H1 (cell line): ENCODE measurements around the gene PIP5K1B. TPM values are rescaled to one million over a fixed set of nuclear protein-coding genes. Genes with fewer than 3 reads are reported as not detected.

Experiments
- CTCF ChIA-PET: fragments of 300-600 bp; sonication (Branson Sonifier 250); formaldehyde crosslinking; loops from one replicate; lab custom pipeline; 2021; ENCODE audit not compliant: partially characterized antibody; lab: Charles Lee
- POLR2A ChIA-PET: fragments of 300-600 bp; sonication (Branson Sonifier 250); formaldehyde crosslinking; loops from one replicate; lab custom pipeline; 2021; ENCODE audit warnings: inconsistent platforms; ENCODE audit not compliant: partially characterized antibody; lab: Charles Lee
- DNase-seq, 2 experiments: peaks; one replicate each; pipeline versions ENCODE4 v3.0.0 to v3.0.0-alpha.2; 2010 to 2022; ENCODE audit warnings: low spot score in 2 of 2, low read depth in 1 of 2, mixed read lengths in 1 of 2
- FAIRE-seq: peaks from 2 replicates; lab custom pipeline; 2011; peaks lifted over from hg19 to GRCh38; lab: Jason Lieb, UNC
- H2AFZ ChIP-seq: 2 replicates; pipeline ENCODE4 v1.8.1; 2012; ENCODE audit warnings: low read length, inconsistent platforms
- H2AK5ac ChIP-seq: 2 replicates; pipeline ENCODE4 v1.6.1; 2013; ENCODE audit warnings: low read depth, low read length
- H2BK120ac ChIP-seq: replicated peaks from 2 replicates; pipeline ENCODE3; 2013; ENCODE audit warnings: low read depth, low read length, inconsistent platforms
- H2BK12ac ChIP-seq: 2 replicates; pipeline ENCODE4 v1.6.1; 2013; ENCODE audit warnings: low read depth, low read length
- H2BK15ac ChIP-seq: 2 replicates; pipeline ENCODE4 v1.6.1; 2013; ENCODE audit warnings: low read length
- H2BK20ac ChIP-seq: 2 replicates; pipeline ENCODE4 v1.6.1; 2013; ENCODE audit warnings: low read length
- H2BK5ac ChIP-seq: 2 replicates; pipeline ENCODE4 v1.6.1; 2013; ENCODE audit warnings: low read depth, low read length
- H3K14ac ChIP-seq: 2 replicates; pipeline ENCODE4 v1.6.1; 2013; ENCODE audit warnings: inconsistent platforms; ENCODE audit not compliant: insufficient read length
- H3K18ac ChIP-seq: 2 replicates; pipeline ENCODE4 v1.6.1; 2013; ENCODE audit warnings: low read length; ENCODE audit errors: extremely low read depth
- H3K23ac ChIP-seq: 2 replicates; pipeline ENCODE4 v1.6.1; 2013; ENCODE audit warnings: inconsistent platforms; ENCODE audit not compliant: insufficient read length
- H3K23me2 ChIP-seq: 2 replicates; pipeline ENCODE4 v1.6.1; 2013; ENCODE audit warnings: low read depth, low read length
- H3K27ac ChIP-seq: 2 replicates; pipeline ENCODE4 v1.6.1; 2011; ENCODE audit warnings: low read depth, low read length, inconsistent platforms
- H3K27me3 ChIP-seq, 4 experiments: replicated peaks in 1 of 4; 1 replicate in 1 of 4; 2 replicates in 3 of 4; pipeline versions ENCODE4 v1.6.1 to v1.8.1; 2011 to 2013; ENCODE audit warnings: low read length in 3 of 4, mild to moderate bottlenecking in 3 of 4, inconsistent platforms in 2 of 4, mixed read lengths in 2 of 4, moderate library complexity in 1 of 4; ENCODE audit not compliant: control insufficient read depth in 3 of 4, insufficient read depth in 3 of 4; ENCODE audit errors: extremely low read depth in 1 of 4
- H3K36me3 ChIP-seq, 4 experiments: 2 replicates each; pipeline versions ENCODE4 v1.6.1 to v1.8.1; 2011 to 2013; ENCODE audit warnings: mild to moderate bottlenecking in 4 of 4, low read length in 3 of 4, moderate library complexity in 2 of 4, control low read depth in 1 of 4, inconsistent platforms in 1 of 4; ENCODE audit not compliant: insufficient read depth in 4 of 4, control insufficient read depth in 2 of 4
- H3K4ac ChIP-seq: replicated peaks from 2 replicates; pipeline ENCODE3; 2013; ENCODE audit warnings: low read length, low read depth, mixed read lengths, inconsistent platforms; ENCODE audit not compliant: insufficient read length
- H3K4me1 ChIP-seq, 4 experiments: replicated peaks in 1 of 4; 1 replicate in 1 of 4; 2 replicates in 3 of 4; pipeline versions ENCODE4 v1.6.1 to v1.8.1; 2011 to 2013; ENCODE audit warnings: low read length in 3 of 4, inconsistent platforms in 2 of 4, mixed read lengths in 1 of 4; ENCODE audit not compliant: insufficient read depth in 4 of 4, control insufficient read depth in 3 of 4
- H3K4me2 ChIP-seq, 2 experiments: 2 replicates each; pipeline versions ENCODE4 v1.6.1 to v1.8.1; 2011 to 2013; ENCODE audit warnings: low read depth in 2 of 2, low read length in 2 of 2, control low read depth in 1 of 2, inconsistent platforms in 1 of 2, mild to moderate bottlenecking in 1 of 2; ENCODE audit not compliant: insufficient read depth in 1 of 2
- H3K4me3 ChIP-seq, 4 experiments: fragments of 200-600, 300-600 bp in 1 of 4; sonication (generic), shearing (Covaris generic), sonication (Bioruptor Twin) in 1 of 4; 2 replicates each; pipeline versions ENCODE4 v1.5.1 to v1.8.1; 2011 to 2016; ENCODE audit warnings: low read length in 4 of 4, low read depth in 3 of 4, control low read depth in 2 of 4, inconsistent platforms in 2 of 4, mild to moderate bottlenecking in 2 of 4, mixed read lengths in 1 of 4, moderate library complexity in 1 of 4; ENCODE audit not compliant: insufficient read depth in 2 of 4; ENCODE audit errors: extremely low read depth in 1 of 4
- H3K56ac ChIP-seq: replicated peaks from 2 replicates; pipeline ENCODE3; 2013; ENCODE audit warnings: low read depth, mild to moderate bottlenecking, mixed read lengths, low read length, inconsistent platforms; ENCODE audit not compliant: insufficient read length
- H3K79me1 ChIP-seq: 2 replicates; pipeline ENCODE4 v1.6.1; 2013; ENCODE audit warnings: low read depth, low read length, control low read depth
- H3K79me2 ChIP-seq, 2 experiments: 2 replicates each; pipeline versions ENCODE4 v1.6.1 to v1.8.1; 2012 to 2013; ENCODE audit warnings: low read length in 2 of 2, mild to moderate bottlenecking in 2 of 2, inconsistent platforms in 1 of 2; ENCODE audit not compliant: insufficient read depth in 2 of 2, control insufficient read depth in 1 of 2
- H3K9ac ChIP-seq, 4 experiments: replicated peaks in 1 of 4; 1 replicate in 1 of 4; 2 replicates in 3 of 4; pipeline versions ENCODE4 v1.6.1 to v1.8.1; 2011 to 2013; ENCODE audit warnings: low read depth in 3 of 4, low read length in 3 of 4, control low read depth in 2 of 4, mild to moderate bottlenecking in 2 of 4, moderate library complexity in 2 of 4, inconsistent platforms in 1 of 4; ENCODE audit errors: extremely low read depth in 1 of 4
- H3K9me3 ChIP-seq, 2 experiments: 2 replicates each; pipeline versions ENCODE4 v1.6.1 to v1.8.1; 2012 to 2013; ENCODE audit warnings: mild to moderate bottlenecking in 2 of 2, moderate library complexity in 2 of 2, control low read depth in 1 of 2, inconsistent platforms in 1 of 2, low read depth in 1 of 2, low read length in 1 of 2, mixed read lengths in 1 of 2; ENCODE audit not compliant: insufficient read depth in 2 of 2
- H4K20me1 ChIP-seq, 2 experiments: replicated peaks in 1 of 2; 2 replicates each; pipeline versions ENCODE3 to v1.8.1; 2011 to 2013; ENCODE audit warnings: inconsistent platforms in 2 of 2, low read length in 2 of 2, mild to moderate bottlenecking in 1 of 2; ENCODE audit not compliant: insufficient read depth in 2 of 2, control insufficient read depth in 1 of 2
- H4K5ac ChIP-seq: 2 replicates; pipeline ENCODE4 v1.6.1; 2013; ENCODE audit warnings: low read length, low read depth, mixed read lengths, inconsistent platforms; ENCODE audit not compliant: insufficient read length
- H4K8ac ChIP-seq: 2 replicates; pipeline ENCODE4 v1.8.0; 2013; ENCODE audit warnings: mild to moderate bottlenecking, moderate library complexity, low read length, inconsistent platforms; ENCODE audit not compliant: insufficient read depth; ENCODE audit errors: extremely low read depth
- H4K91ac ChIP-seq: replicated peaks from 2 replicates; pipeline ENCODE3; 2013; ENCODE audit warnings: low read length, mixed read lengths, inconsistent platforms; ENCODE audit not compliant: insufficient read length
- BCL11A ChIP-seq, 2 experiments: IDR thresholded peaks; one replicate each; pipeline ENCODE4 v1.6.1; 2011; ENCODE audit warnings: low read depth in 2 of 2, low read length in 2 of 2, mild to moderate bottlenecking in 2 of 2
- GTF2F1 ChIP-seq: IDR thresholded peaks from 2 replicates; pipeline ENCODE4 v1.6.1; 2012; ENCODE audit warnings: low read depth, low read length, improper control_type of control experiment, borderline replicate concordance
- HDAC6 ChIP-seq: IDR thresholded peaks from one replicate; pipeline ENCODE4 v1.7.1; 2012; ENCODE audit warnings: low read depth, mild to moderate bottlenecking, inconsistent platforms, low read length, moderate library complexity
- KDM1A ChIP-seq: fragments of 200-600, 300-600 bp; sonication (generic); IDR thresholded peaks from 2 replicates; pipeline ENCODE4 v1.7.1; 2016; ENCODE audit warnings: mild to moderate bottlenecking, low read length, borderline replicate concordance
- KDM5A ChIP-seq: fragments of 200-600 bp; IDR thresholded peaks from 2 replicates; pipeline ENCODE4 v1.7.1; 2012; ENCODE audit warnings: mild to moderate bottlenecking, low read length, inconsistent platforms, mixed read lengths
- PHF8 ChIP-seq: fragments of 200-600 bp; sonication (generic); conservative IDR thresholded peaks from 2 replicates; pipeline ENCODE4 v1.7.1; 2012; ENCODE audit warnings: low read depth, mild to moderate bottlenecking, inconsistent platforms, low read length, moderate library complexity
- POLR2A ChIP-seq, 2 experiments: IDR thresholded peaks; 1 replicate in 1 of 2; 2 replicates in 1 of 2; pipeline ENCODE4 v1.6.1; 2011; ENCODE audit warnings: low read depth in 2 of 2, low read length in 2 of 2, mild to moderate bottlenecking in 2 of 2; ENCODE audit errors: control extremely low read depth in 1 of 2
- POLR2AphosphoS5 ChIP-seq: IDR thresholded peaks from 2 replicates; pipeline ENCODE4 v1.6.1; 2011; ENCODE audit warnings: low read depth, low read length
- POU5F1 ChIP-seq: IDR thresholded peaks from 2 replicates; pipeline ENCODE4 v1.6.1; 2011; ENCODE audit warnings: low read depth, mild to moderate bottlenecking, low read length, moderate library complexity
- RXRA ChIP-seq: IDR thresholded peaks from 2 replicates; pipeline ENCODE4 v1.6.1; 2011; ENCODE audit warnings: low read depth, mild to moderate bottlenecking, low read length, moderate library complexity; ENCODE audit not compliant: insufficient read depth
- TCF12 ChIP-seq: IDR thresholded peaks from 2 replicates; pipeline ENCODE4 v1.6.1; 2011; ENCODE audit warnings: low read depth, mild to moderate bottlenecking, low read length
- polyA plus RNA-seq, 7 experiments: library from polyadenylated mRNA; depleted of rRNA in 3 of 7; stranded (reverse) in 5 of 7; unstranded in 2 of 7; fragments of >200 nt in 5 of 7; fragments of 200-250 nt in 2 of 7; gene quantifications; 1 replicate in 5 of 7; 2 replicates in 1 of 7; 4 replicates in 1 of 7; pipeline versions ENCODE4 v1.2.1 to v1.2.3, GENCODE V29; 2011 to 2013; ENCODE audit warnings: missing spikeins in 2 of 7, mixed read lengths in 2 of 7
- total RNA-seq: library from RNA; stranded (reverse); fragmentation: NEBNext Ultra II Directional; extraction: Animal tissue kit (Norgen Biotek cat#: 25700); gene quantifications from 2 replicates; pipeline ENCODE4 v1.2.1, GENCODE V29; 2021
- TF ChIP-seq, protein P1 (sequence below): IDR thresholded peaks from 2 replicates; pipeline ENCODE4 v1.6.1; 2011; ENCODE audit warnings: low read depth, mild to moderate bottlenecking, low read length; ENCODE audit not compliant: insufficient read depth
- TF ChIP-seq, protein P2 (sequence below), 3 experiments: IDR thresholded peaks; 1 replicate in 2 of 3; 2 replicates in 1 of 3; pipeline versions ENCODE4 v1.5.1 to v1.6.1; 2011; ENCODE audit warnings: low read length in 3 of 3, mild to moderate bottlenecking in 3 of 3, inconsistent platforms in 2 of 3, low read depth in 1 of 3, moderate library complexity in 1 of 3; ENCODE audit not compliant: insufficient read depth in 1 of 3; ENCODE audit errors: control extremely low read depth in 1 of 3

PIP5K1B gene
- total and polyA plus RNA-seq, 2 of the 8 experiments (the other 6 are each of a cell fraction or from before 2014, with no cell fraction given): 4.7 to 7.7 TPM

DNA sequence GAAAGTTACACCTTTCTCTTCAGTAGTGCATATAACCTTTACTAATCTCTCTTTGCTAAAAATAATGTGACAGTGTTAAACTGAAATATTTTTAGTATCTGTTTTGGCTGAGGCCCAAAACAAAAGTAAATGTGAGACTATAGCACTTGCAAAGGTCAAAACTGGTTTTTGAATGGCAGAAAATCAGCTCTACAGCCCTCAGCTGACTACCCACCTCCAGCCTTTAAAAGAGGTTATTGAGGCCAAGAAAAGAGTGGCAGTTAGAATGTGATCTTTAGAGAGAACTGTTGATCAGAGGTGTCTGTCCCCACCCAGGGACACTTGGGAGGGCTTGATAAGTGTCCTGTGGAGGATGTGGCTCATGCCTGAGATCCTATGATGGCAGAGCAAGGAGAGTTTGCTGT, 278.0 kb downstream of the PIP5K1B start:
- no peak overlapping the region for H3K18ac ChIP-seq
- H4K5ac ChIP-seq: no peak overlapping the region
- H3K4ac ChIP-seq: no peak overlapping the region
- H3K9ac ChIP-seq: no peak overlapping the region
- no peaks in the 10 kb centered on the region for H3K79me1 ChIP-seq
- no peak overlapping the region for H3K4me3 ChIP-seq
- no peaks in the 10 kb centered on the region for H3K9me3 ChIP-seq
- TF ChIP-seq TCF12 (no peak), GTF2F1 (no peak), POU5F1 (no peak), PHF8 (no peak), BCL11A (IDR thresholded peaks at IDR 0.05; ENCODE audit: low read depth in 2 of 2, low read length in 2 of 2) (no peak), RXRA (no peak), KDM5A (no peak), HDAC6 (no peak), POLR2AphosphoS5 (no peak), KDM1A (no peak), POLR2A (IDR thresholded peaks at IDR 0.05; ENCODE audit: control extremely low read depth in 1 of 2, low read depth in 2 of 2, low read length in 2 of 2) (no peak)
- TF ChIP-seq, protein P1, sequence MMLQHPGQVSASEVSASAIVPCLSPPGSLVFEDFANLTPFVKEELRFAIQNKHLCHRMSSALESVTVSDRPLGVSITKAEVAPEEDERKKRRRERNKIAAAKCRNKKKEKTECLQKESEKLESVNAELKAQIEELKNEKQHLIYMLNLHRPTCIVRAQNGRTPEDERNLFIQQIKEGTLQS: no peak
- TF ChIP-seq, protein P2, sequence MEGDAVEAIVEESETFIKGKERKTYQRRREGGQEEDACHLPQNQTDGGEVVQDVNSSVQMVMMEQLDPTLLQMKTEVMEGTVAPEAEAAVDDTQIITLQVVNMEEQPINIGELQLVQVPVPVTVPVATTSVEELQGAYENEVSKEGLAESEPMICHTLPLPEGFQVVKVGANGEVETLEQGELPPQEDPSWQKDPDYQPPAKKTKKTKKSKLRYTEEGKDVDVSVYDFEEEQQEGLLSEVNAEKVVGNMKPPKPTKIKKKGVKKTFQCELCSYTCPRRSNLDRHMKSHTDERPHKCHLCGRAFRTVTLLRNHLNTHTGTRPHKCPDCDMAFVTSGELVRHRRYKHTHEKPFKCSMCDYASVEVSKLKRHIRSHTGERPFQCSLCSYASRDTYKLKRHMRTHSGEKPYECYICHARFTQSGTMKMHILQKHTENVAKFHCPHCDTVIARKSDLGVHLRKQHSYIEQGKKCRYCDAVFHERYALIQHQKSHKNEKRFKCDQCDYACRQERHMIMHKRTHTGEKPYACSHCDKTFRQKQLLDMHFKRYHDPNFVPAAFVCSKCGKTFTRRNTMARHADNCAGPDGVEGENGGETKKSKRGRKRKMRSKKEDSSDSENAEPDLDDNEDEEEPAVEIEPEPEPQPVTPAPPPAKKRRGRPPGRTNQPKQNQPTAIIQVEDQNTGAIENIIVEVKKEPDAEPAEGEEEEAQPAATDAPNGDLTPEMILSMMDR (IDR thresholded peaks at IDR 0.05; ENCODE audit: control extremely low read depth in 1 of 3, insufficient read depth in 1 of 3, low read depth in 1 of 3, low read length in 3 of 3): no peak
- no peak overlapping the region for H4K91ac ChIP-seq
- H3K36me3 ChIP-seq: no peaks in the 10 kb centered on the region
- ChIA-PET CTCF (interaction anchor here (0.8 kb wide), 1 partner anchor 138 kb away, joined by 3 read pairs; no protein-coding TSS in a partner anchor), POLR2A (no interaction called here)
- H2AFZ ChIP-seq: no peak overlapping the region
- H4K8ac ChIP-seq: no peak overlapping the region
- H3K4me2 ChIP-seq: no peak overlapping the region
- H3K27me3 ChIP-seq: no peaks in the 10 kb centered on the region
- H3K14ac ChIP-seq: no peak overlapping the region
- no peak overlapping the region for H2BK20ac ChIP-seq
- DNase-seq (no peak), FAIRE-seq (no peak)
- H2AK5ac ChIP-seq: no peak overlapping the region
- H2BK120ac ChIP-seq: no peak overlapping the region
- no peak overlapping the region for H3K23ac ChIP-seq
- no peaks in the 10 kb centered on the region for H3K23me2 ChIP-seq
- H3K27ac ChIP-seq: no peak overlapping the region
- no peak overlapping the region for H2BK5ac ChIP-seq
- H3K56ac ChIP-seq: no peak overlapping the region
- H2BK12ac ChIP-seq: no peak overlapping the region
- peaks cover 3 to 12% (median 4%) of the 10 kb centered on the region in 4 experiments; a peak in 6 of 7 replicates for H3K4me1 ChIP-seq
- H4K20me1 ChIP-seq: no peaks in the 10 kb centered on the region
- H3K79me2 ChIP-seq: no peaks in the 10 kb centered on the region
- no peak overlapping the region for H2BK15ac ChIP-seq
